Loucy (cell line): ENCODE data around the gene COA8.

Experiments
- H2AFZ ChIP-seq: fragments of 200-600 bp; sonication (generic); 2 replicates; pipeline ENCODE4 v1.6.0; 2016; ENCODE audit warnings: antibody characterized with exemption, mild to moderate bottlenecking, low read length, moderate library complexity
- H3F3A ChIP-seq: fragments of 200-600 bp; 2 replicates; pipeline ENCODE4 v1.6.0; 2016; ENCODE audit warnings: antibody characterized with exemption, low read depth, mild to moderate bottlenecking
- H3K27me3 ChIP-seq: fragments of 200-600 bp; sonication (generic); 2 replicates; pipeline ENCODE4 v1.6.1; 2014; ENCODE audit warnings: low read length, mild to moderate bottlenecking; ENCODE audit not compliant: insufficient read depth, poor library complexity, severe bottlenecking
- H3K36me3 ChIP-seq: fragments of 200-600 bp; sonication (generic); 2 replicates; pipeline ENCODE4 v1.6.1; 2016; ENCODE audit warnings: low read length; ENCODE audit not compliant: insufficient read depth
- H3K4me1 ChIP-seq: fragments of 200-600 bp; sonication (generic); 2 replicates; pipeline ENCODE4 v1.5.1; 2014; ENCODE audit warnings: low read length, mild to moderate bottlenecking; ENCODE audit not compliant: insufficient read depth, poor library complexity, severe bottlenecking
- H3K4me2 ChIP-seq: fragments of 200-600 bp; sonication (generic); 2 replicates; pipeline ENCODE4 v1.6.0; 2014; ENCODE audit warnings: antibody characterized with exemption, low read length, low read depth, mild to moderate bottlenecking; ENCODE audit not compliant: poor library complexity, severe bottlenecking
- H3K4me3 ChIP-seq: fragments of 200-600 bp; sonication (generic); 2 replicates; pipeline ENCODE4 v1.5.1; 2014; ENCODE audit warnings: low read length, mild to moderate bottlenecking, mixed read lengths; ENCODE audit not compliant: poor library complexity, severe bottlenecking
- H3K79me2 ChIP-seq: fragments of 200-600 bp; sonication (generic); 2 replicates; pipeline ENCODE4 v1.6.1; 2014; ENCODE audit warnings: low read length; ENCODE audit not compliant: insufficient read depth
- H3K9ac ChIP-seq: fragments of 200-600 bp; sonication (generic); 2 replicates; pipeline ENCODE4 v1.6.0; 2014; ENCODE audit warnings: mild to moderate bottlenecking, low read depth, low read length, moderate library complexity; ENCODE audit not compliant: poor library complexity, severe bottlenecking
- H3K9me2 ChIP-seq: fragments of 200-600 bp; sonication (generic); replicated peaks from 2 replicates; pipeline ENCODE4 v1.6.1; 2016; ENCODE audit warnings: low read depth, low read length, mixed read lengths
- H3K9me3 ChIP-seq: fragments of 200-600 bp; sonication (generic); 2 replicates; pipeline ENCODE4 v1.6.1; 2014; ENCODE audit warnings: mild to moderate bottlenecking, antibody characterized with exemption, low read length, low read depth; ENCODE audit not compliant: insufficient read depth
- H4K20me1 ChIP-seq: fragments of 200-600 bp; sonication (generic); 2 replicates; pipeline ENCODE4 v1.6.0; 2014; ENCODE audit warnings: antibody characterized with exemption, low read length, mild to moderate bottlenecking; ENCODE audit not compliant: insufficient read depth, poor library complexity, severe bottlenecking
- CTCF ChIP-seq: fragments of 200-600 bp; sonication (generic); conservative IDR thresholded peaks from 2 replicates; pipeline ENCODE4 v1.5.1; 2014; ENCODE audit warnings: mild to moderate bottlenecking, antibody characterized with exemption, low read length
- EZH2phosphoT487 ChIP-seq: fragments of 200-600 bp; IDR thresholded peaks from 2 replicates; pipeline ENCODE4 v1.6.1; 2018; ENCODE audit warnings: antibody characterized with exemption, mild to moderate bottlenecking, moderate library complexity, borderline replicate concordance

Gene COA8

GRCh38 chr14:103628221-103628683 lies 65.5 kb downstream of the COA8 start:
- H3K9me2 ChIP-seq = no peaks in the 10 kb centered on the region
- H3K4me2 ChIP-seq = peak overlapping the region; percentile 96
- H3K79me2 ChIP-seq = peaks cover 42% of the 10 kb centered on the region
- peak overlapping the region; percentile 95 for H2AFZ ChIP-seq
- H3K27me3 ChIP-seq = peaks cover 5% of the 10 kb centered on the region
- 0 out of 2 replicates have a peak, but pooled peaks cover 6% of the 10 kb centered on the region for H3F3A ChIP-seq
- H4K20me1 ChIP-seq = peaks cover 32% of the 10 kb centered on the region
- peak overlapping the region; percentile 98 for H3K9ac ChIP-seq
- H3K4me3 ChIP-seq = peak overlapping the region; percentile 93
- H3K36me3 ChIP-seq = no peaks in the 10 kb centered on the region
- TF ChIP-seq EZH2phosphoT487 (no peak), CTCF (no peak)
- no peaks in the 10 kb centered on the region for H3K9me3 ChIP-seq
- peaks cover 67% of the 10 kb centered on the region for H3K4me1 ChIP-seq

- Histone ChIP-seq H3K4me2 (peak within 1 kb of the TSS; percentile 97), H3K4me1 (peaks cover 63% of the 10 kb centered on the region), H3K9ac (peak within 1 kb of the TSS; percentile 98), H3K9me2 (no peaks in the 10 kb centered on the region), H3K4me3 (peak within 1 kb of the TSS; percentile 93), H4K20me1 (peaks cover 37% of the 10 kb centered on the region), H3K9me3 (no peaks in the 10 kb centered on the region), H3K36me3 (no peaks in the 10 kb centered on the region), H3K27me3 (peaks cover 5% of the 10 kb centered on the region), H3K79me2 (peaks cover 45% of the 10 kb centered on the region), H3F3A (0 out of 2 replicates have a peak, but pooled peaks cover 6% of the 10 kb centered on the region), H2AFZ (peak within 1 kb of the TSS; percentile 95)
- no peak for TF ChIP-seq EZH2phosphoT487
- no peak for TF ChIP-seq CTCF
Measured at GRCh38 chr14:103628684-103629502, 66.1 kb downstream of the COA8 start, which contains the start of gene KLC1. KLC1 (plus strand) TSS chr14:103629211; CDS start chr14:103654565, 25,354 bp downstream.

GRCh38 chr14:103629503-103630121 lies 66.9 kb downstream of the COA8 start:
- H2AFZ ChIP-seq = peak overlapping the region; percentile 95
- H3K27me3 ChIP-seq = peaks cover 5% of the 10 kb centered on the region
- no peaks in the 10 kb centered on the region for H3K9me2 ChIP-seq
- peak overlapping the region; percentile 98 for H3K9ac ChIP-seq
- H3K4me1 ChIP-seq = peaks cover 62% of the 10 kb centered on the region
- H3F3A ChIP-seq = 0 out of 2 replicates have a peak, but pooled peaks cover 6% of the 10 kb centered on the region
- H3K36me3 ChIP-seq = no peaks in the 10 kb centered on the region
- TF ChIP-seq EZH2phosphoT487 (no peak), CTCF (no peak)
- peaks cover 52% of the 10 kb centered on the region for H3K79me2 ChIP-seq
- H4K20me1 ChIP-seq = peaks cover 44% of the 10 kb centered on the region
- H3K4me2 ChIP-seq = peak overlapping the region; percentile 97
- no peaks in the 10 kb centered on the region for H3K9me3 ChIP-seq
- H3K4me3 ChIP-seq = peak overlapping the region; percentile 93
